SK-N-SH (cell line): Measurements from ENCODE around the gene LCN10. TPM values are rescaled to one million over a fixed set of nuclear protein-coding genes. Genes with fewer than 3 reads are reported as not detected.

Source experiments
- CTCF ChIA-PET: fragments of 300-600, 350-600 bp; formaldehyde crosslinking; extraction: SDS; loops from one replicate; lab custom pipeline; 2021; lab: Yijun Ruan, JAX
- POLR2A ChIA-PET: fragments of 350-600 bp; sonication (Branson Sonifier 250); formaldehyde crosslinking; extraction: SDS; loops from one replicate; lab custom pipeline; 2020; ENCODE audit warnings: antibody characterized with exemption, inconsistent platforms; lab: Yijun Ruan, JAX
- DNase-seq: peaks from one replicate; pipeline ENCODE4 v3.0.0; 2012
- H2AFZ ChIP-seq: fragments of 200-600 bp; sonication (generic); 2 replicates; pipeline ENCODE4 v1.8.1; 2016; ENCODE audit warnings: antibody characterized with exemption, mild to moderate bottlenecking, low read depth
- H3F3A ChIP-seq: fragments of 200-600 bp; sonication (generic); replicated peaks from 2 replicates; pipeline ENCODE3; 2016; ENCODE audit warnings: antibody characterized with exemption, mild to moderate bottlenecking; ENCODE audit not compliant: insufficient read depth
- H3K27ac ChIP-seq, 2 experiments: fragments of 200-500 bp in 1 of 2; fragments of 200-600 bp in 1 of 2; sonication (Bioruptor generic) in 1 of 2; sonication (generic), shearing (Covaris generic) in 1 of 2; 2 replicates each; pipeline versions ENCODE4 v1.5.1 to v1.6.1; 2014 to 2016; ENCODE audit warnings: low read depth in 2 of 2, inconsistent platforms in 1 of 2, low read length in 1 of 2, mild to moderate bottlenecking in 1 of 2, mixed read lengths in 1 of 2
- H3K27me3 ChIP-seq: fragments of 200-600 bp; sonication (generic), shearing (Covaris generic); 2 replicates; pipeline ENCODE4 v1.6.1; 2016; ENCODE audit warnings: mixed run types; ENCODE audit not compliant: insufficient read depth
- H3K36me3 ChIP-seq, 2 experiments: fragments of 200-500 bp in 1 of 2; fragments of 200-600 bp in 1 of 2; sonication (Bioruptor generic) in 1 of 2; sonication (generic) in 1 of 2; replicated peaks in 1 of 2; 2 replicates each; pipeline versions ENCODE3 to v1.5.1; 2014 to 2016; ENCODE audit warnings: low read length in 1 of 2, mild to moderate bottlenecking in 1 of 2; ENCODE audit not compliant: insufficient read depth in 2 of 2, control insufficient read depth in 1 of 2
- H3K4me1 ChIP-seq, 2 experiments: fragments of 200-500 bp in 1 of 2; fragments of 200-600 bp in 1 of 2; sonication (Bioruptor generic) in 1 of 2; sonication (generic), shearing (Covaris generic) in 1 of 2; 2 replicates each; pipeline versions ENCODE4 v1.5.1 to v1.6.1; 2014 to 2016; ENCODE audit warnings: low read depth in 1 of 2, low read length in 1 of 2, mixed run types in 1 of 2; ENCODE audit not compliant: insufficient read depth in 2 of 2, control insufficient read depth in 1 of 2
- H3K4me2 ChIP-seq: fragments of 200-600 bp; sonication (generic), shearing (Covaris generic); 2 replicates; pipeline ENCODE4 v1.6.1; 2017; ENCODE audit warnings: mixed run types
- H3K4me3 ChIP-seq, 2 experiments: fragments of 200-500 bp in 1 of 2; fragments of 200-600 bp in 1 of 2; sonication (Bioruptor generic) in 1 of 2; sonication (generic), shearing (Covaris generic) in 1 of 2; 2 replicates each; pipeline versions ENCODE4 v1.5.1 to v1.8.1; 2014 to 2016; ENCODE audit warnings: low read depth in 2 of 2, inconsistent platforms in 1 of 2, low read length in 1 of 2, mild to moderate bottlenecking in 1 of 2, mixed read lengths in 1 of 2, moderate library complexity in 1 of 2
- H3K79me2 ChIP-seq: fragments of 200-600 bp; sonication (generic); 2 replicates; pipeline ENCODE4 v1.8.1; 2017; ENCODE audit warnings: mild to moderate bottlenecking; ENCODE audit not compliant: insufficient read depth
- H3K9ac ChIP-seq: fragments of 200-600 bp; sonication (generic); 2 replicates; pipeline ENCODE4 v1.6.1; 2017; ENCODE audit warnings: mixed run types
- H3K9me2 ChIP-seq: fragments of 200-600 bp; sonication (generic); 2 replicates; pipeline ENCODE4 v1.6.1; 2017; ENCODE audit warnings: mixed run types
- H3K9me3 ChIP-seq: fragments of 200-600 bp; sonication (generic); 2 replicates; pipeline ENCODE4 v1.6.1; 2017; ENCODE audit warnings: mixed run types, mild to moderate bottlenecking, moderate library complexity
- H4K20me1 ChIP-seq: fragments of 200-600 bp; sonication (generic); 2 replicates; pipeline ENCODE4 v1.6.1; 2017; ENCODE audit warnings: mild to moderate bottlenecking, mixed run types; ENCODE audit not compliant: insufficient read depth
- CHD2 ChIP-seq: fragments of 150-350 bp; IDR thresholded peaks from 2 replicates; pipeline ENCODE4 v1.6.1; 2018; ENCODE audit warnings: low read length; ENCODE audit not compliant: partially characterized antibody
- ELF1 ChIP-seq: IDR thresholded peaks from 2 replicates; pipeline ENCODE4 v1.4.0; 2012
- EP300 ChIP-seq, 2 experiments: IDR thresholded peaks; 2 replicates each; pipeline versions ENCODE4 v1.4.0 to v1.6.1; 2012; ENCODE audit warnings: borderline replicate concordance in 1 of 2, low read depth in 1 of 2, low read length in 1 of 2
- FOSL2 ChIP-seq: IDR thresholded peaks from 2 replicates; pipeline ENCODE4 v1.4.0; 2012; ENCODE audit warnings: low read depth, mild to moderate bottlenecking, moderate library complexity, borderline replicate concordance
- FOXM1 ChIP-seq: IDR thresholded peaks from 2 replicates; pipeline ENCODE4 v1.4.0; 2012; ENCODE audit warnings: low read depth, mild to moderate bottlenecking
- MAX ChIP-seq: IDR thresholded peaks from 2 replicates; pipeline ENCODE4 v1.4.0; 2012; ENCODE audit warnings: low read depth
- MEF2A ChIP-seq: IDR thresholded peaks from 2 replicates; pipeline ENCODE4 v1.4.0; 2012; ENCODE audit warnings: low read depth, borderline replicate concordance
- MXI1 ChIP-seq: IDR thresholded peaks from 2 replicates; pipeline ENCODE4 v1.6.1; 2012; ENCODE audit warnings: mild to moderate bottlenecking, low read depth, low read length, improper control_type of control experiment
- POLR2AphosphoS5 ChIP-seq: IDR thresholded peaks from 2 replicates; pipeline ENCODE4 v1.6.1; 2012; ENCODE audit warnings: low read depth, low read length
- RAD21 ChIP-seq: IDR thresholded peaks from 2 replicates; pipeline ENCODE4 v1.6.1; 2012; ENCODE audit warnings: mild to moderate bottlenecking, low read length
- RCOR1 ChIP-seq: fragments of 150-350 bp; IDR thresholded peaks from 2 replicates; pipeline ENCODE4 v1.6.1; 2017; ENCODE audit warnings: antibody characterized with exemption, low read length
- SMC3 ChIP-seq: IDR thresholded peaks from 2 replicates; pipeline ENCODE4 v1.6.1; 2012; ENCODE audit warnings: low read depth, low read length, improper control_type of control experiment
- TEAD4 ChIP-seq: IDR thresholded peaks from 2 replicates; pipeline ENCODE4 v1.4.0; 2012; ENCODE audit warnings: mild to moderate bottlenecking, borderline replicate concordance; ENCODE audit not compliant: insufficient read depth
- USF1 ChIP-seq: IDR thresholded peaks from 2 replicates; pipeline ENCODE4 v1.4.0; 2012; ENCODE audit warnings: low read depth, borderline replicate concordance
- YY1 ChIP-seq: IDR thresholded peaks from 2 replicates; pipeline ENCODE4 v1.4.0; 2012; ENCODE audit warnings: low read depth, mild to moderate bottlenecking
- ZBTB33 ChIP-seq: IDR thresholded peaks from 2 replicates; pipeline ENCODE4 v1.4.0; 2012; ENCODE audit warnings: low read depth, borderline replicate concordance
- WGBS: methylation state at CpG from one replicate; pipeline ENCODE4 v1.1.6; 2017; ENCODE audit warnings: low lambda C conversion rate; 5-methylcytosine and 5-hydroxymethylcytosine counted together
- polyA plus RNA-seq, 3 experiments: library from polyadenylated mRNA; depleted of rRNA; stranded (reverse); fragments of >200 nt; gene quantifications; 2 replicates each; pipeline ENCODE4 v1.2.3, GENCODE V29; 2012
- TF ChIP-seq, protein P1 (sequence below): IDR thresholded peaks from 2 replicates; pipeline ENCODE4; 2012

LCN10 gene
- polyA plus RNA-seq, 1 of the 3 experiments (the other 2 are of a cell fraction), result not detected

- H4K20me1 ChIP-seq, result no peaks in the 10 kb centered on the region
- no peak overlapping the region for H3K27ac ChIP-seq
- peaks cover 0 to 16% of the 10 kb centered on the region in 2 experiments; a peak in 1 of 4 replicates for H3K4me1 ChIP-seq
- DNase-seq, result no peak
- H3K27me3 ChIP-seq, result no peaks in the 10 kb centered on the region; the same call in 1 of the 2 replicates
- H3K36me3 ChIP-seq, result no peaks in the 10 kb centered on the region
- WGBS, result 96% methylated on average over 11 of the region's 17 CpGs
- H2AFZ ChIP-seq, result no peak overlapping the region
- no peaks in the 10 kb centered on the region for H3F3A ChIP-seq
- no peak overlapping the region for H3K4me3 ChIP-seq
- H3K4me2 ChIP-seq, result no peak overlapping the region
- no peaks in the 10 kb centered on the region for H3K79me2 ChIP-seq
- ChIA-PET CTCF (interaction anchor here (0.6 to 3.5 kb wide), 8 partner anchors 13 to 661 kb away, joined by 3 to 19 read pairs (median 3); partner anchors contain the start of genes EXD3, LCN6 and NOXA1), POLR2A (interaction anchor here (0.6 kb wide), 1 partner anchor 395 kb away, joined by 3 read pairs; no protein-coding TSS in a partner anchor)
- H3K9me3 ChIP-seq, result no peaks in the 10 kb centered on the region
- no peaks in the 10 kb centered on the region for H3K9me2 ChIP-seq
- no peak overlapping the region for H3K9ac ChIP-seq
- no peak for TF ChIP-seq SMC3
- TF ChIP-seq RCOR1, result no peak
- TF ChIP-seq TEAD4, result no peak
- TF ChIP-seq POLR2AphosphoS5, result no peak
- no peak for TF ChIP-seq EP300 (IDR thresholded peaks at IDR 0.05; ENCODE audit: borderline replicate concordance in 1 of 2, low read depth in 1 of 2, low read length in 1 of 2)
- no peak for TF ChIP-seq MAX
- TF ChIP-seq FOXM1, result no peak
Observed at GRCh38 chr9:136762221-136762691, 19.5 kb upstream of the LCN10 start.

DNA sequence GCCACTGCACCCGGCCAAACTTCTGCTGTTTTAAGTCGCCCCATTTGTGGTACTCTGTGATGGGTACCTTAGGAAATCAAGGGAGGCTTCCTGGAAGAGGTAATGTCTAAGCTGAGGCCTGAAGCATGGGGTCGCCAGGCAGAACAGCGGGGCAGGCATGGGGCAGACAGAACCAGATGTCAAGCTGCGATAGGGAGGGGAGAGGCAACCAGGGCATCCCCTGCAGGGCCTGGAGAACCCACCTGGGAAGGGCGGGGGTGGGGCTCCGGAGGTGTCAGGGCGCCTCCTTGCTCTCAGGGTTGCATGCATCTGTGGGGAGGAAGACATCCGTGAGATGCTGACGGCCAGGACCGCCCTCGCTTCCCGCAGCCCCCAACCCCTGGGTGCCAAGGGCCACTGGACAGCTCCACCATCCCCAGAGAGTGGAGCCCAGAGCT, 18.8 kb upstream of the LCN10 start:
- no peak for TF ChIP-seq SMC3
- no peak for TF ChIP-seq CHD2
- no peak for TF ChIP-seq MXI1
- no peak for TF ChIP-seq RAD21
- no peak for TF ChIP-seq MEF2A
- no peak for TF ChIP-seq FOSL2
- TF ChIP-seq ELF1, result no peak
- no peak for TF ChIP-seq RCOR1
- TF ChIP-seq, protein P1, sequence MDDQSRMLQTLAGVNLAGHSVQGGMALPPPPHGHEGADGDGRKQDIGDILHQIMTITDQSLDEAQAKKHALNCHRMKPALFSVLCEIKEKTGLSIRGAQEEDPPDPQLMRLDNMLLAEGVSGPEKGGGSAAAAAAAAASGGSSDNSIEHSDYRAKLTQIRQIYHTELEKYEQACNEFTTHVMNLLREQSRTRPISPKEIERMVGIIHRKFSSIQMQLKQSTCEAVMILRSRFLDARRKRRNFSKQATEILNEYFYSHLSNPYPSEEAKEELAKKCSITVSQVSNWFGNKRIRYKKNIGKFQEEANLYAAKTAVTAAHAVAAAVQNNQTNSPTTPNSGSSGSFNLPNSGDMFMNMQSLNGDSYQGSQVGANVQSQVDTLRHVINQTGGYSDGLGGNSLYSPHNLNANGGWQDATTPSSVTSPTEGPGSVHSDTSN, result no peak
- no peak for TF ChIP-seq ZBTB33
- no peak for TF ChIP-seq TEAD4
- no peak for TF ChIP-seq USF1
- TF ChIP-seq YY1, result no peak
- no peaks in the 10 kb centered on the region for H3K9me2 ChIP-seq
- DNase-seq, result no peak
- H3K9me3 ChIP-seq, result no peaks in the 10 kb centered on the region
- no peaks in the 10 kb centered on the region for H3K27me3 ChIP-seq
- H3K4me3 ChIP-seq, result no peak overlapping the region
- H3K79me2 ChIP-seq, result no peaks in the 10 kb centered on the region
- peaks cover 0 to 16% of the 10 kb centered on the region in 2 experiments; a peak in 1 of 4 replicates for H3K4me1 ChIP-seq
- no peak overlapping the region; the same call in 1 of the 2 replicates for H2AFZ ChIP-seq
- CTCF ChIA-PET, result interaction anchor here (0.6 to 4.8 kb wide), 13 partner anchors 8 to 228 kb away, joined by 3 to 53 read pairs (median 4); partner anchors contain the start of gene LCN6
- POLR2A ChIA-PET, result no interaction called here
- no peak overlapping the region for H3K9ac ChIP-seq
- H3F3A ChIP-seq, result no peaks in the 10 kb centered on the region
- no peaks in the 10 kb centered on the region for H4K20me1 ChIP-seq
- WGBS, result 78% methylated on average over 9 of the region's 13 CpGs
- no peak overlapping the region for H3K4me2 ChIP-seq
- H3K36me3 ChIP-seq, result no peaks in the 10 kb centered on the region
- H3K27ac ChIP-seq, result no peak overlapping the region
